K562 (cell line): Measurements from ENCODE around the gene ACTL8. TPM values are rescaled to one million over a fixed set of nuclear protein-coding genes. Genes with fewer than 3 reads are reported as not detected.

ENCODE experiments used
- ATAC-seq: fragments of 200-7000 bp; cut with Tn5 transposase; 3 replicates; pipeline ENCODE4 v1.9.1; 2020; ENCODE audit warnings: moderate library complexity
- BruUV-seq: library from RNA; stranded (reverse); fragments of 400-500 nt; replicated peaks from 2 replicates; lab custom pipeline; 2021; lab: Mats Ljungman, UMichigan
- CTCF ChIA-PET: fragments of 300-600 bp; formaldehyde crosslinking; extraction: SDS; loops from one replicate; lab custom pipeline; 2021; ENCODE audit warnings: low intra/inter-chr PET ratio; lab: Yijun Ruan, JAX
- POLR2A ChIA-PET: fragments of 300-600, 350-650 bp; sonication (Branson Sonifier 250); formaldehyde crosslinking; extraction: SDS; loops from one replicate; lab custom pipeline; 2021; ENCODE audit warnings: antibody characterized with exemption, inconsistent platforms; lab: Yijun Ruan, JAX
- DNase-seq, 4 experiments: peaks; one replicate each; pipeline versions ENCODE4 v3.0.0 to v3.0.0-alpha.2; 2011 to 2018; ENCODE audit warnings: low spot score in 3 of 4, mixed read lengths in 3 of 4; ENCODE audit errors: extremely low read depth in 1 of 4
- FAIRE-seq: peaks from 2 replicates; lab custom pipeline; 2011; peaks lifted over from hg19 to GRCh38; lab: Jason Lieb, UNC
- H2AFZ ChIP-seq: 2 replicates; pipeline ENCODE4 v1.6.0; 2011; ENCODE audit warnings: low read depth, low read length, control low read depth, inconsistent platforms
- H3K27ac ChIP-seq: fragments of 200-600 bp; 3 replicates; pipeline ENCODE4 v1.8.0; 2011; ENCODE audit warnings: low read depth, mild to moderate bottlenecking, control low read depth, inconsistent platforms, low read length, moderate library complexity, mixed read lengths; ENCODE audit errors: extremely low read depth
- H3K27me3 ChIP-seq, 2 experiments: fragments of 300-600 bp in 1 of 2; 2 replicates in 1 of 2; 3 replicates in 1 of 2; pipeline versions ENCODE4 v1.6.0 to v1.8.0; 2011; ENCODE audit warnings: inconsistent platforms in 2 of 2, low read length in 2 of 2, mild to moderate bottlenecking in 1 of 2, mixed read lengths in 1 of 2, moderate library complexity in 1 of 2; ENCODE audit not compliant: control insufficient read depth in 2 of 2, insufficient read depth in 2 of 2
- H3K36me3 ChIP-seq: fragments of 300-600 bp; 3 replicates; pipeline ENCODE4 v1.8.0; 2011; ENCODE audit warnings: mild to moderate bottlenecking, low read length, inconsistent platforms; ENCODE audit not compliant: control insufficient read depth, insufficient read depth
- H3K4me1 ChIP-seq, 2 experiments: fragments of 200-600 bp in 1 of 2; replicated peaks in 1 of 2; 2 replicates in 1 of 2; 3 replicates in 1 of 2; pipeline versions ENCODE4 v1.5.1 to v1.8.0; 2011; ENCODE audit warnings: inconsistent platforms in 2 of 2, low read length in 2 of 2, mild to moderate bottlenecking in 1 of 2, mixed read lengths in 1 of 2, moderate library complexity in 1 of 2; ENCODE audit not compliant: control insufficient read depth in 2 of 2, insufficient read depth in 2 of 2
- H3K4me2 ChIP-seq: 2 replicates; pipeline ENCODE4 v1.6.1; 2011; ENCODE audit warnings: low read length, control low read depth, inconsistent platforms, mixed read lengths; ENCODE audit not compliant: insufficient read depth
- H3K4me3 ChIP-seq: fragments of 200-600 bp; sonication (generic), shearing (Covaris generic); 2 replicates; pipeline ENCODE4 v1.5.1; 2016; ENCODE audit warnings: control low read depth, inconsistent platforms
- H3K79me2 ChIP-seq: fragments of 200-600 bp; 3 replicates; pipeline ENCODE4 v1.8.0; 2011; ENCODE audit warnings: low read length, inconsistent platforms; ENCODE audit not compliant: control insufficient read depth, insufficient read depth
- H3K9ac ChIP-seq, 2 experiments: 2 replicates each; pipeline versions ENCODE4 v1.6.0 to v1.6.1; 2011; ENCODE audit warnings: low read depth in 2 of 2, low read length in 2 of 2, control low read depth in 1 of 2, inconsistent platforms in 1 of 2, mild to moderate bottlenecking in 1 of 2, mixed read lengths in 1 of 2; ENCODE audit not compliant: insufficient read depth in 1 of 2
- H3K9me1 ChIP-seq: one replicate; pipeline ENCODE4 v1.6.0; 2011; ENCODE audit warnings: inconsistent platforms, mild to moderate bottlenecking, low read length, moderate library complexity; ENCODE audit not compliant: control insufficient read depth, insufficient read depth
- H3K9me3 ChIP-seq: replicated peaks from 2 replicates; pipeline ENCODE4 v1.5.1; 2011; ENCODE audit warnings: low read depth, low read length, inconsistent platforms; ENCODE audit not compliant: control insufficient read depth, insufficient read depth
- H4K20me1 ChIP-seq: replicated peaks from 2 replicates; pipeline ENCODE4 v1.6.1; 2011; ENCODE audit warnings: low read length, inconsistent platforms, mixed read lengths; ENCODE audit not compliant: control insufficient read depth, insufficient read depth
- CBFA2T2 ChIP-seq: fragments of 450-650 bp; conservative IDR thresholded peaks from 2 replicates; pipeline ENCODE4 v1.6.1; 2017; ENCODE audit warnings: mild to moderate bottlenecking
- FOXK2 ChIP-seq, 2 experiments: fragments of 450-650 bp; IDR thresholded peaks in 1 of 2; conservative IDR thresholded peaks in 1 of 2; 2 replicates each; pipeline ENCODE4 v1.6.1; 2016; ENCODE audit warnings: low read depth in 2 of 2, mild to moderate bottlenecking in 1 of 2
- KDM4B ChIP-seq, 2 experiments: fragments of 450-650 bp in 1 of 2; sonication (generic) in 1 of 2; IDR thresholded peaks; 2 replicates each; pipeline ENCODE4 v1.6.1; 2016 to 2017; ENCODE audit warnings: borderline replicate concordance in 2 of 2, antibody characterized with exemption in 1 of 2, low read depth in 1 of 2, mild to moderate bottlenecking in 1 of 2
- RBM34 ChIP-seq: fragments of 200-400 bp; formaldehyde crosslinking; IDR thresholded peaks from 2 replicates; pipeline ENCODE4 v1.6.1; 2018; ENCODE audit warnings: low read length, borderline replicate concordance; ENCODE audit not compliant: insufficient read depth
- SIX5 ChIP-seq, 2 experiments: IDR thresholded peaks; 2 replicates each; pipeline ENCODE4 v1.6.1; 2011; ENCODE audit warnings: low read length in 2 of 2, borderline replicate concordance in 1 of 2, low read depth in 1 of 2, mild to moderate bottlenecking in 1 of 2, moderate library complexity in 1 of 2; ENCODE audit not compliant: insufficient read depth in 1 of 2
- SMAD2 ChIP-seq: fragments of 150-350 bp; IDR thresholded peaks from 2 replicates; pipeline ENCODE4 v1.6.1; 2014; ENCODE audit warnings: low read depth, mild to moderate bottlenecking, low read length
- TBL1XR1 ChIP-seq, 2 experiments: IDR thresholded peaks; 2 replicates each; pipeline ENCODE4 v1.6.1; 2012; ENCODE audit warnings: improper control_type of control experiment in 2 of 2, low read length in 2 of 2, mild to moderate bottlenecking in 1 of 2
- WGBS: fragments of 100-300 bp; shearing (Covaris generic); methylation state at CpG from one replicate; pipeline ENCODE4 v1.1.6; 2016; ENCODE audit warnings: low coverage, mixed read lengths; ENCODE audit not compliant: insufficient coverage; ENCODE audit errors: missing lambda C conversion rate; 5-methylcytosine and 5-hydroxymethylcytosine counted together
- in situ Hi-C: fragments of 300-500 bp; cut with MboI; formaldehyde crosslinking; loops from 4 replicates; pipeline ENCODE4 v1.15.0; 2018; ENCODE audit warnings: inconsistent platforms, mixed read lengths
- intact Hi-C: fragments of 100-400 bp; cut with micrococcal nuclease; formaldehyde crosslinking; loops from 2 replicates; pipeline ENCODE4 v1.14.2; 2022
- polyA plus RNA-seq, 8 experiments: library from polyadenylated mRNA; depleted of rRNA in 4 of 8; stranded (reverse) in 5 of 8; unstranded in 3 of 8; fragments of >200 nt; fragmentation: Nextera tagmentation in 2 of 8; fragmentation: Illumina TruSeq in 1 of 8; extraction: Ambion mirVana in 2 of 8; extraction: Trizol in 1 of 8; gene quantifications; 2 replicates each; pipeline versions ENCODE4 v1.2.1 to v1.2.3, GENCODE V29; 2011 to 2014; ENCODE audit warnings: inconsistent platforms in 1 of 8, missing spikeins in 1 of 8
- total RNA-seq, 7 experiments: library from RNA; depleted of rRNA in 6 of 7; stranded (reverse); fragments of >200 nt in 6 of 7; fragmentation: Illumina TruSeq in 2 of 7; extraction: Trizol in 2 of 7; gene quantifications; 2 replicates each; pipeline versions ENCODE4 v1.2.1 to v1.2.3, GENCODE V29; 2011 to 2021; ENCODE audit warnings: low replicate concordance in 1 of 7
- TF ChIP-seq, protein P1 (sequence below), 2 experiments: fragments of 450-650 bp in 1 of 2; sonication (generic) in 1 of 2; formaldehyde crosslinking; conservative IDR thresholded peaks; 2 replicates each; pipeline versions ENCODE4 v1.4.0 to v1.8.1; 2020 to 2022; ENCODE audit warnings: mild to moderate bottlenecking in 1 of 2, missing genetic modification reagents in 1 of 2

ACTL8 gene
- total and polyA plus RNA-seq, 9 of the 15 experiments (the other 6 are each of a cell fraction or from before 2014, with no cell fraction given), result 0.30 to 3.3 (median 1.6) TPM

DNA sequence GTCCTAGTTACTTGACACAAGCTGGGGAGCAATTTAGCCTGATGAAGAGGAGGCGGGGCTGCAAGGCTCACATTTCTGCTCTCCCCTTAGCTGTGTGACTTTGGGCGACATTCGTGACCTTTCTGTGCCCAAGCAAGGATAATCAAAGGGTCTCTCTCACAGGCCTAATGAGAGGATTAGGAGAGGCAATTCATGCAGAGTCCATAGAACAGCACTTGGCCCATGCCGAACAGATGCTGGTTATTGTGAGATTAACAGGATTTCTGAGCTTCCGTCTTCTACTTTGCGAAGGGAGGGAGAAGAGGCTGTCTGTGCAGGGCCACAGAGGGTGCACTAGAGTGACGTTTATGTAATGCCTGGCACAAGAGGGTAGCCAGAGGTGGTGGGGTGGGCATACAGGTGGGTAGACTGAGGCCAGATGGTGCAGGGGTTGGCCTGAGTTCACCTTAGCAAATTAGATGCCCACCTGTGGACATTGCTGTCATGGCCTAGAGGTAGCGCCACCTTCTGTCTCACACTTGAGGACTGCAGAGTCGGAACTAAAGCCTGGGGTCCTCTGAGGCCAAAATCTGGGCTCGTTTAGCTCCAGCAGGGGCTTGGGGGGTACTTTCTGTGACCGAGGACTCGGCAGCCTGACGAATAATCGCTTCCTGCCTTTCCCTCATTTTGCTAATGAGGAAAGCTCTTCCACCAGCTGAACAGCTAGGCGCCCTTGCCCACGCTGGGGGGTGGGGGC lies 18.6 kb downstream of the ACTL8 start:
- no peak for ATAC-seq
- no peak overlapping the region for H3K27ac ChIP-seq
- no peaks in the 10 kb centered on the region; a peak in 1 of 5 replicates for H3K4me1 ChIP-seq

More for the DNA sequence above, 18.6 kb downstream of the ACTL8 start:
- 0% methylated on average over 16 of the region's 16 CpGs for WGBS
- Histone ChIP-seq H3K9me3 (no peaks in the 10 kb centered on the region), H2AFZ (no peak overlapping the region), H3K27me3 (peaks cover 15 to 67% of the 10 kb centered on the region in 2 experiments; a peak in 4 of 5 replicates), H3K4me3 (no peak overlapping the region), H4K20me1 (peaks cover 9% of the 10 kb centered on the region; the same call in 1 of the 2 replicates), H3K9ac (no peak overlapping the region), H3K79me2 (no peaks in the 10 kb centered on the region), H3K4me2 (no peak overlapping the region), H3K36me3 (no peaks in the 10 kb centered on the region), H3K9me1 (no peaks in the 10 kb centered on the region)
- TF ChIP-seq FOXK2 (conservative IDR thresholded peaks at IDR 0.05 in 1 of 2, IDR thresholded peaks at IDR 0.05 in 1 of 2; ENCODE audit: low read depth in 2 of 2) (no peak), TBL1XR1 (IDR thresholded peaks at IDR 0.05; ENCODE audit: low read length in 2 of 2) (no peak), KDM4B (IDR thresholded peaks at IDR 0.05; ENCODE audit: borderline replicate concordance in 2 of 2, low read depth in 1 of 2) (no peak), RBM34 (no peak), SIX5 (IDR thresholded peaks at IDR 0.05; ENCODE audit: borderline replicate concordance in 1 of 2, insufficient read depth in 1 of 2, low read depth in 1 of 2, low read length in 2 of 2) (no peak), CBFA2T2 (no peak), SMAD2 (no peak)
- TF ChIP-seq, protein P1, sequence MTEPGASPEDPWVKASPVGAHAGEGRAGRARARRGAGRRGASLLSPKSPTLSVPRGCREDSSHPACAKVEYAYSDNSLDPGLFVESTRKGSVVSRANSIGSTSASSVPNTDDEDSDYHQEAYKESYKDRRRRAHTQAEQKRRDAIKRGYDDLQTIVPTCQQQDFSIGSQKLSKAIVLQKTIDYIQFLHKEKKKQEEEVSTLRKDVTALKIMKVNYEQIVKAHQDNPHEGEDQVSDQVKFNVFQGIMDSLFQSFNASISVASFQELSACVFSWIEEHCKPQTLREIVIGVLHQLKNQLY (CRISPR knock-in tag; conservative IDR thresholded peaks at IDR 0.05), result no peak
- CTCF ChIA-PET, result no interaction called here
- POLR2A ChIA-PET, result interaction anchor here (0.6 to 1.5 kb wide), 2 partner anchors 10 to 102 kb away, joined by 3 to 5 read pairs; no protein-coding TSS in a partner anchor
- BruUV-seq, result no TSS peak
- intact Hi-C loops (no loop called here), in situ Hi-C loops (no loop called here)
- DNase-seq, result no peak
- FAIRE-seq, result no peak
